Suprapubic skin (tissue), 3 donors: ENCODE measurements around the gene SCUBE2.

Experiments
- POLR2A ChIP-seq, 2 donors: fragments of 450-650 bp; IDR thresholded peaks; one replicate each; pipeline ENCODE4 v1.6.1; 2017; ENCODE audit warnings: antibody characterized with exemption in 2 of 2, mild to moderate bottlenecking in 2 of 2, moderate library complexity in 2 of 2
- TF ChIP-seq, protein P1 (sequence below), 2 donors: fragments of 200-600 bp in 1 of 2; fragments of 450-650 bp in 1 of 2; sonication (generic) in 1 of 2; IDR thresholded peaks; one replicate each; pipeline ENCODE4 v1.5.1; 2016 to 2019; ENCODE audit warnings: antibody characterized with exemption in 2 of 2, mild to moderate bottlenecking in 1 of 2, moderate library complexity in 1 of 2

- TF ChIP-seq, protein P1, sequence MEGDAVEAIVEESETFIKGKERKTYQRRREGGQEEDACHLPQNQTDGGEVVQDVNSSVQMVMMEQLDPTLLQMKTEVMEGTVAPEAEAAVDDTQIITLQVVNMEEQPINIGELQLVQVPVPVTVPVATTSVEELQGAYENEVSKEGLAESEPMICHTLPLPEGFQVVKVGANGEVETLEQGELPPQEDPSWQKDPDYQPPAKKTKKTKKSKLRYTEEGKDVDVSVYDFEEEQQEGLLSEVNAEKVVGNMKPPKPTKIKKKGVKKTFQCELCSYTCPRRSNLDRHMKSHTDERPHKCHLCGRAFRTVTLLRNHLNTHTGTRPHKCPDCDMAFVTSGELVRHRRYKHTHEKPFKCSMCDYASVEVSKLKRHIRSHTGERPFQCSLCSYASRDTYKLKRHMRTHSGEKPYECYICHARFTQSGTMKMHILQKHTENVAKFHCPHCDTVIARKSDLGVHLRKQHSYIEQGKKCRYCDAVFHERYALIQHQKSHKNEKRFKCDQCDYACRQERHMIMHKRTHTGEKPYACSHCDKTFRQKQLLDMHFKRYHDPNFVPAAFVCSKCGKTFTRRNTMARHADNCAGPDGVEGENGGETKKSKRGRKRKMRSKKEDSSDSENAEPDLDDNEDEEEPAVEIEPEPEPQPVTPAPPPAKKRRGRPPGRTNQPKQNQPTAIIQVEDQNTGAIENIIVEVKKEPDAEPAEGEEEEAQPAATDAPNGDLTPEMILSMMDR (IDR thresholded peaks at IDR 0.05): no peak
- no peak for TF ChIP-seq POLR2A (IDR thresholded peaks at IDR 0.05)
These were observed at the start of gene SCUBE2 for GRCh38 chr11:9091044-9091922.
